SK-N-SH (cell line): ENCODE data around the gene NCKAP5. TPM values are rescaled to one million over a fixed set of nuclear protein-coding genes. Genes with fewer than 3 reads are reported as not detected.

Experiments
- CTCF ChIA-PET: fragments of 300-600, 350-600 bp; formaldehyde crosslinking; extraction: SDS; loops from one replicate; lab custom pipeline; 2021; lab: Yijun Ruan, JAX
- POLR2A ChIA-PET: fragments of 350-600 bp; sonication (Branson Sonifier 250); formaldehyde crosslinking; extraction: SDS; loops from one replicate; lab custom pipeline; 2020; ENCODE audit warnings: antibody characterized with exemption, inconsistent platforms; lab: Yijun Ruan, JAX
- DNase-seq: peaks from one replicate; pipeline ENCODE4 v3.0.0; 2012
- H2AFZ ChIP-seq: fragments of 200-600 bp; sonication (generic); 2 replicates; pipeline ENCODE4 v1.8.1; 2016; ENCODE audit warnings: antibody characterized with exemption, mild to moderate bottlenecking, low read depth
- H3F3A ChIP-seq: fragments of 200-600 bp; sonication (generic); replicated peaks from 2 replicates; pipeline ENCODE3; 2016; ENCODE audit warnings: antibody characterized with exemption, mild to moderate bottlenecking; ENCODE audit not compliant: insufficient read depth
- H3K27ac ChIP-seq, 2 experiments: fragments of 200-500 bp in 1 of 2; fragments of 200-600 bp in 1 of 2; sonication (Bioruptor generic) in 1 of 2; sonication (generic), shearing (Covaris generic) in 1 of 2; 2 replicates each; pipeline versions ENCODE4 v1.5.1 to v1.6.1; 2014 to 2016; ENCODE audit warnings: low read depth in 2 of 2, inconsistent platforms in 1 of 2, low read length in 1 of 2, mild to moderate bottlenecking in 1 of 2, mixed read lengths in 1 of 2
- H3K27me3 ChIP-seq: fragments of 200-600 bp; sonication (generic), shearing (Covaris generic); 2 replicates; pipeline ENCODE4 v1.6.1; 2016; ENCODE audit warnings: mixed run types; ENCODE audit not compliant: insufficient read depth
- H3K36me3 ChIP-seq, 2 experiments: fragments of 200-500 bp in 1 of 2; fragments of 200-600 bp in 1 of 2; sonication (Bioruptor generic) in 1 of 2; sonication (generic) in 1 of 2; replicated peaks in 1 of 2; 2 replicates each; pipeline versions ENCODE3 to v1.5.1; 2014 to 2016; ENCODE audit warnings: low read length in 1 of 2, mild to moderate bottlenecking in 1 of 2; ENCODE audit not compliant: insufficient read depth in 2 of 2, control insufficient read depth in 1 of 2
- H3K4me1 ChIP-seq, 2 experiments: fragments of 200-500 bp in 1 of 2; fragments of 200-600 bp in 1 of 2; sonication (Bioruptor generic) in 1 of 2; sonication (generic), shearing (Covaris generic) in 1 of 2; 2 replicates each; pipeline versions ENCODE4 v1.5.1 to v1.6.1; 2014 to 2016; ENCODE audit warnings: low read depth in 1 of 2, low read length in 1 of 2, mixed run types in 1 of 2; ENCODE audit not compliant: insufficient read depth in 2 of 2, control insufficient read depth in 1 of 2
- H3K4me2 ChIP-seq: fragments of 200-600 bp; sonication (generic), shearing (Covaris generic); 2 replicates; pipeline ENCODE4 v1.6.1; 2017; ENCODE audit warnings: mixed run types
- H3K4me3 ChIP-seq, 2 experiments: fragments of 200-500 bp in 1 of 2; fragments of 200-600 bp in 1 of 2; sonication (Bioruptor generic) in 1 of 2; sonication (generic), shearing (Covaris generic) in 1 of 2; 2 replicates each; pipeline versions ENCODE4 v1.5.1 to v1.8.1; 2014 to 2016; ENCODE audit warnings: low read depth in 2 of 2, inconsistent platforms in 1 of 2, low read length in 1 of 2, mild to moderate bottlenecking in 1 of 2, mixed read lengths in 1 of 2, moderate library complexity in 1 of 2
- H3K79me2 ChIP-seq: fragments of 200-600 bp; sonication (generic); 2 replicates; pipeline ENCODE4 v1.8.1; 2017; ENCODE audit warnings: mild to moderate bottlenecking; ENCODE audit not compliant: insufficient read depth
- H3K9ac ChIP-seq: fragments of 200-600 bp; sonication (generic); 2 replicates; pipeline ENCODE4 v1.6.1; 2017; ENCODE audit warnings: mixed run types
- H3K9me2 ChIP-seq: fragments of 200-600 bp; sonication (generic); 2 replicates; pipeline ENCODE4 v1.6.1; 2017; ENCODE audit warnings: mixed run types
- H3K9me3 ChIP-seq: fragments of 200-600 bp; sonication (generic); 2 replicates; pipeline ENCODE4 v1.6.1; 2017; ENCODE audit warnings: mixed run types, mild to moderate bottlenecking, moderate library complexity
- H4K20me1 ChIP-seq: fragments of 200-600 bp; sonication (generic); 2 replicates; pipeline ENCODE4 v1.6.1; 2017; ENCODE audit warnings: mild to moderate bottlenecking, mixed run types; ENCODE audit not compliant: insufficient read depth
- ELF1 ChIP-seq: IDR thresholded peaks from 2 replicates; pipeline ENCODE4 v1.4.0; 2012
- EP300 ChIP-seq, 2 experiments: IDR thresholded peaks; 2 replicates each; pipeline versions ENCODE4 v1.4.0 to v1.6.1; 2012; ENCODE audit warnings: borderline replicate concordance in 1 of 2, low read depth in 1 of 2, low read length in 1 of 2
- EZH2phosphoT487 ChIP-seq: fragments of 200-600 bp; sonication (generic); IDR thresholded peaks from 2 replicates; pipeline ENCODE4 v1.6.1; 2017; ENCODE audit warnings: low read depth, mixed run types, mild to moderate bottlenecking, antibody characterized with exemption, moderate library complexity, borderline replicate concordance
- FOSL2 ChIP-seq: IDR thresholded peaks from 2 replicates; pipeline ENCODE4 v1.4.0; 2012; ENCODE audit warnings: low read depth, mild to moderate bottlenecking, moderate library complexity, borderline replicate concordance
- GABPA ChIP-seq: IDR thresholded peaks from 2 replicates; pipeline ENCODE4 v1.4.0; 2012; ENCODE audit warnings: low read depth, mild to moderate bottlenecking
- RAD21 ChIP-seq: IDR thresholded peaks from 2 replicates; pipeline ENCODE4 v1.6.1; 2012; ENCODE audit warnings: mild to moderate bottlenecking, low read length
- RCOR1 ChIP-seq: fragments of 150-350 bp; IDR thresholded peaks from 2 replicates; pipeline ENCODE4 v1.6.1; 2017; ENCODE audit warnings: antibody characterized with exemption, low read length
- RFX5 ChIP-seq: IDR thresholded peaks from 2 replicates; pipeline ENCODE4 v1.6.1; 2012; ENCODE audit warnings: mild to moderate bottlenecking, improper control_type of control experiment, low read length
- RXRA ChIP-seq: IDR thresholded peaks from 2 replicates; pipeline ENCODE4 v1.4.0; 2012; ENCODE audit warnings: low read depth, mild to moderate bottlenecking, borderline replicate concordance
- SMC3 ChIP-seq: IDR thresholded peaks from 2 replicates; pipeline ENCODE4 v1.6.1; 2012; ENCODE audit warnings: low read depth, low read length, improper control_type of control experiment
- TAF1 ChIP-seq: IDR thresholded peaks from 2 replicates; pipeline ENCODE4 v1.6.1; 2012; ENCODE audit warnings: low read depth, mild to moderate bottlenecking, low read length, moderate library complexity, borderline replicate concordance
- TCF12 ChIP-seq: IDR thresholded peaks from 2 replicates; pipeline ENCODE4 v1.4.0; 2012
- USF1 ChIP-seq: IDR thresholded peaks from 2 replicates; pipeline ENCODE4 v1.4.0; 2012; ENCODE audit warnings: low read depth, borderline replicate concordance
- WGBS: methylation state at CpG from one replicate; pipeline ENCODE4 v1.1.6; 2017; ENCODE audit warnings: low lambda C conversion rate; 5-methylcytosine and 5-hydroxymethylcytosine counted together
- polyA plus RNA-seq, 3 experiments: library from polyadenylated mRNA; depleted of rRNA; stranded (reverse); fragments of >200 nt; gene quantifications; 2 replicates each; pipeline ENCODE4 v1.2.3, GENCODE V29; 2012
- TF ChIP-seq, protein P1 (sequence below): IDR thresholded peaks from 2 replicates; pipeline ENCODE4 v1.6.1; 2012; ENCODE audit warnings: mild to moderate bottlenecking, low read depth, low read length, moderate library complexity
- TF ChIP-seq, protein P2 (sequence below): IDR thresholded peaks from 2 replicates; pipeline ENCODE4; 2012

Gene NCKAP5
- polyA plus RNA-seq, 1 of the 3 experiments (the other 2 are of a cell fraction) = 0.02 TPM

GRCh38 chr2:132999421-132999820 is 568.8 kb downstream of the NCKAP5 start:
- Histone ChIP-seq H3F3A (no peaks in the 10 kb centered on the region), H3K79me2 (no peaks in the 10 kb centered on the region), H3K9me3 (no peaks in the 10 kb centered on the region), H3K36me3 (no peaks in the 10 kb centered on the region), H3K9me2 (no peaks in the 10 kb centered on the region), H3K4me3 (no peak overlapping the region), H3K4me2 (no peak overlapping the region), H2AFZ (no peak overlapping the region), H3K27me3 (no peaks in the 10 kb centered on the region), H3K4me1 (no peaks in the 10 kb centered on the region), H3K27ac (no peak overlapping the region), H4K20me1 (no peaks in the 10 kb centered on the region), H3K9ac (no peak overlapping the region)
- CTCF ChIA-PET = no interaction called here
- DNase-seq = no peak
- POLR2A ChIA-PET = no interaction called here
- 36% methylated on average over 2 of the region's 2 CpGs for WGBS
- TF ChIP-seq ELF1 (no peak), FOSL2 (no peak), RCOR1 (no peak), RFX5 (no peak), TAF1 (no peak), USF1 (no peak), EZH2phosphoT487 (no peak), RXRA (no peak), TCF12 (no peak), EP300 (IDR thresholded peaks at IDR 0.05; ENCODE audit: borderline replicate concordance in 1 of 2, low read depth in 1 of 2, low read length in 1 of 2) (no peak), GABPA (no peak), RAD21 (no peak), SMC3 (no peak)
- TF ChIP-seq, protein P1, sequence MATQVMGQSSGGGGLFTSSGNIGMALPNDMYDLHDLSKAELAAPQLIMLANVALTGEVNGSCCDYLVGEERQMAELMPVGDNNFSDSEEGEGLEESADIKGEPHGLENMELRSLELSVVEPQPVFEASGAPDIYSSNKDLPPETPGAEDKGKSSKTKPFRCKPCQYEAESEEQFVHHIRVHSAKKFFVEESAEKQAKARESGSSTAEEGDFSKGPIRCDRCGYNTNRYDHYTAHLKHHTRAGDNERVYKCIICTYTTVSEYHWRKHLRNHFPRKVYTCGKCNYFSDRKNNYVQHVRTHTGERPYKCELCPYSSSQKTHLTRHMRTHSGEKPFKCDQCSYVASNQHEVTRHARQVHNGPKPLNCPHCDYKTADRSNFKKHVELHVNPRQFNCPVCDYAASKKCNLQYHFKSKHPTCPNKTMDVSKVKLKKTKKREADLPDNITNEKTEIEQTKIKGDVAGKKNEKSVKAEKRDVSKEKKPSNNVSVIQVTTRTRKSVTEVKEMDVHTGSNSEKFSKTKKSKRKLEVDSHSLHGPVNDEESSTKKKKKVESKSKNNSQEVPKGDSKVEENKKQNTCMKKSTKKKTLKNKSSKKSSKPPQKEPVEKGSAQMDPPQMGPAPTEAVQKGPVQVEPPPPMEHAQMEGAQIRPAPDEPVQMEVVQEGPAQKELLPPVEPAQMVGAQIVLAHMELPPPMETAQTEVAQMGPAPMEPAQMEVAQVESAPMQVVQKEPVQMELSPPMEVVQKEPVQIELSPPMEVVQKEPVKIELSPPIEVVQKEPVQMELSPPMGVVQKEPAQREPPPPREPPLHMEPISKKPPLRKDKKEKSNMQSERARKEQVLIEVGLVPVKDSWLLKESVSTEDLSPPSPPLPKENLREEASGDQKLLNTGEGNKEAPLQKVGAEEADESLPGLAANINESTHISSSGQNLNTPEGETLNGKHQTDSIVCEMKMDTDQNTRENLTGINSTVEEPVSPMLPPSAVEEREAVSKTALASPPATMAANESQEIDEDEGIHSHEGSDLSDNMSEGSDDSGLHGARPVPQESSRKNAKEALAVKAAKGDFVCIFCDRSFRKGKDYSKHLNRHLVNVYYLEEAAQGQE = no peak
- TF ChIP-seq, protein P2, sequence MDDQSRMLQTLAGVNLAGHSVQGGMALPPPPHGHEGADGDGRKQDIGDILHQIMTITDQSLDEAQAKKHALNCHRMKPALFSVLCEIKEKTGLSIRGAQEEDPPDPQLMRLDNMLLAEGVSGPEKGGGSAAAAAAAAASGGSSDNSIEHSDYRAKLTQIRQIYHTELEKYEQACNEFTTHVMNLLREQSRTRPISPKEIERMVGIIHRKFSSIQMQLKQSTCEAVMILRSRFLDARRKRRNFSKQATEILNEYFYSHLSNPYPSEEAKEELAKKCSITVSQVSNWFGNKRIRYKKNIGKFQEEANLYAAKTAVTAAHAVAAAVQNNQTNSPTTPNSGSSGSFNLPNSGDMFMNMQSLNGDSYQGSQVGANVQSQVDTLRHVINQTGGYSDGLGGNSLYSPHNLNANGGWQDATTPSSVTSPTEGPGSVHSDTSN = no peak
